Erythroblast (primary cell): ENCODE data around the gene FREM3.

ENCODE experiments used
- GATA1 ChIP-seq: IDR thresholded peaks from 2 replicates; pipeline ENCODE4 v1.6.1; 2011; ENCODE audit warnings: low read depth, mild to moderate bottlenecking, control low read depth, low read length, moderate library complexity
- POLR2A ChIP-seq: IDR thresholded peaks from 2 replicates; pipeline ENCODE4 v1.6.1; 2011; ENCODE audit warnings: mild to moderate bottlenecking, low read length

GRCh38 chr4:143599827-143600226 lies 100.6 kb downstream of the FREM3 start:
- TF ChIP-seq POLR2A = no peak
- TF ChIP-seq GATA1 = no peak
